KMS-11 (cell line): ENCODE data around the gene PMS2.
"Not testable (repeated sequence)": the region's sequence is repeated elsewhere in the genome, so short reads cannot be mapped to it uniquely, and the experiment has no call there.

Source experiments
- H2AFZ ChIP-seq: fragments of 200-600 bp; sonication (generic); 2 replicates; pipeline ENCODE4 v1.6.1; 2016; ENCODE audit warnings: antibody characterized with exemption, mixed run types, low read depth
- H3K27ac ChIP-seq: fragments of 200-600 bp; sonication (generic); 2 replicates; pipeline ENCODE4 v1.6.1; 2016; ENCODE audit warnings: mild to moderate bottlenecking, mixed run types
- H3K27me3 ChIP-seq: fragments of 200-600 bp; sonication (generic); 2 replicates; pipeline ENCODE4 v1.6.1; 2017; ENCODE audit warnings: mild to moderate bottlenecking, low read depth, mixed run types, moderate library complexity; ENCODE audit not compliant: insufficient read depth
- H3K36me3 ChIP-seq: fragments of 200-600 bp; sonication (generic); 2 replicates; pipeline ENCODE4 v1.6.1; 2017; ENCODE audit warnings: mild to moderate bottlenecking, mixed run types; ENCODE audit not compliant: insufficient read depth
- H3K4me1 ChIP-seq: fragments of 200-600 bp; sonication (generic); 2 replicates; pipeline ENCODE4 v1.6.1; 2016; ENCODE audit warnings: mild to moderate bottlenecking, low read depth, mixed run types; ENCODE audit not compliant: poor library complexity, severe bottlenecking
- H3K4me2 ChIP-seq: fragments of 200-600 bp; sonication (generic); 2 replicates; pipeline ENCODE4 v1.7.0; 2016; ENCODE audit warnings: mild to moderate bottlenecking, mixed run types
- H3K4me3 ChIP-seq: fragments of 200-600 bp; sonication (generic); IDR thresholded peaks from 2 replicates; pipeline ENCODE4 v1.6.1; 2017; ENCODE audit warnings: low read depth, low read length, mixed read lengths; ENCODE audit not compliant: insufficient read depth
- H3K79me2 ChIP-seq: fragments of 200-600 bp; sonication (generic); 2 replicates; pipeline ENCODE4 v1.6.1; 2016; ENCODE audit warnings: low read depth, mixed run types; ENCODE audit not compliant: insufficient read depth
- H3K9ac ChIP-seq: fragments of 200-600 bp; sonication (generic); 2 replicates; pipeline ENCODE4 v1.6.1; 2016; ENCODE audit warnings: mild to moderate bottlenecking, mixed run types
- H4K20me1 ChIP-seq: fragments of 200-600 bp; sonication (generic); 2 replicates; pipeline ENCODE4 v1.6.1; 2016; ENCODE audit warnings: mild to moderate bottlenecking, mixed run types; ENCODE audit not compliant: insufficient read depth
- CTCF ChIP-seq: fragments of 200-600 bp; sonication (generic); conservative IDR thresholded peaks from 2 replicates; pipeline ENCODE4 v1.6.1; 2017; ENCODE audit warnings: low read depth, mild to moderate bottlenecking, antibody characterized with exemption, low read length, moderate library complexity, mixed read lengths

PMS2 gene

GRCh38 chr7:6008668-6009611 lies at the start of gene PMS2, which contains the start of gene AIMP2:
PMS2 (minus strand) TSS chr7:6009049; CDS start chr7:6009019, 30 bp downstream.
AIMP2 (plus strand) TSS chr7:6009272; CDS start chr7:6009364, 92 bp downstream.
- H2AFZ ChIP-seq: peak within 1 kb of the TSS; percentile 92
- no peak for TF ChIP-seq CTCF
- peak within 1 kb of the TSS; percentile 90 for H3K4me2 ChIP-seq
- H3K27me3 ChIP-seq: no peaks in the 10 kb centered on the region
- peaks cover 49% of the 10 kb centered on the region for H3K79me2 ChIP-seq
- peak within 1 kb of the TSS; percentile 93 for H3K9ac ChIP-seq
- H3K4me3 ChIP-seq: no peak within 1 kb of the TSS
- peaks cover 33% of the 10 kb centered on the region for H3K4me1 ChIP-seq
- H4K20me1 ChIP-seq: no peaks in the 10 kb centered on the region
- no peaks in the 10 kb centered on the region; the same call in 1 of the 2 replicates for H3K36me3 ChIP-seq
- peak within 1 kb of the TSS; percentile 87 for H3K27ac ChIP-seq

- Histone ChIP-seq H3K4me1 (peaks cover 20% of the 10 kb centered on the region), H3K4me3 (no peak overlapping the region), H3K79me2 (peaks cover 43% of the 10 kb centered on the region), H3K9ac (peak overlapping the region; percentile 84; the same call in 1 of the 2 replicates), H3K4me2 (peak overlapping the region; percentile 71), H3K27ac (peak overlapping the region; percentile 80; the same call in 1 of the 2 replicates), H4K20me1 (no peaks in the 10 kb centered on the region), H3K27me3 (no peaks in the 10 kb centered on the region), H3K36me3 (peaks cover 10% of the 10 kb centered on the region; the same call in 1 of the 2 replicates), H2AFZ (no peak overlapping the region)
- TF ChIP-seq CTCF: no peak
These were observed 48.7 kb upstream of the PMS2 start for GRCh38 chr7:6057316-6058129.

GRCh38 chr7:6056616-6057015 lies 47.8 kb upstream of the PMS2 start:
- Histone ChIP-seq H3K79me2 (peaks cover 43% of the 10 kb centered on the region), H3K27me3 (no peaks in the 10 kb centered on the region), H3K4me3 (no peak overlapping the region), H3K9ac (no peak overlapping the region), H3K36me3 (peaks cover 10% of the 10 kb centered on the region; the same call in 1 of the 2 replicates), H2AFZ (no peak overlapping the region), H3K4me1 (peaks cover 20% of the 10 kb centered on the region), H3K4me2 (peak overlapping the region; percentile 71; the same call in 1 of the 2 replicates), H4K20me1 (no peaks in the 10 kb centered on the region), H3K27ac (no peak overlapping the region)
- no peak for TF ChIP-seq CTCF

GRCh38 chr7:6051185-6051584 lies 42.3 kb upstream of the PMS2 start:
- not testable (repeated sequence) for H3K27me3 ChIP-seq, H3K4me1 ChIP-seq, H3K9ac ChIP-seq, H2AFZ ChIP-seq, H3K4me3 ChIP-seq, H4K20me1 ChIP-seq, H3K4me2 ChIP-seq, H3K27ac ChIP-seq
- peaks cover 19% of the 10 kb centered on the region; the same call in 1 of the 2 replicates for H3K79me2 ChIP-seq
- peaks cover 10% of the 10 kb centered on the region; the same call in 1 of the 2 replicates for H3K36me3 ChIP-seq
